ENCODE results near the gene NTN5. TPM values are rescaled to one million over a fixed set of nuclear protein-coding genes. Genes with fewer than 3 reads are reported as not detected.

Gene NTN5
- total and polyA plus RNA-seq, 10 of the 15 experiments (the other 5 are each of a cell fraction or from before 2014, with no cell fraction given) = 0.07 to 0.22 TPM; not detected in 8

DNA sequence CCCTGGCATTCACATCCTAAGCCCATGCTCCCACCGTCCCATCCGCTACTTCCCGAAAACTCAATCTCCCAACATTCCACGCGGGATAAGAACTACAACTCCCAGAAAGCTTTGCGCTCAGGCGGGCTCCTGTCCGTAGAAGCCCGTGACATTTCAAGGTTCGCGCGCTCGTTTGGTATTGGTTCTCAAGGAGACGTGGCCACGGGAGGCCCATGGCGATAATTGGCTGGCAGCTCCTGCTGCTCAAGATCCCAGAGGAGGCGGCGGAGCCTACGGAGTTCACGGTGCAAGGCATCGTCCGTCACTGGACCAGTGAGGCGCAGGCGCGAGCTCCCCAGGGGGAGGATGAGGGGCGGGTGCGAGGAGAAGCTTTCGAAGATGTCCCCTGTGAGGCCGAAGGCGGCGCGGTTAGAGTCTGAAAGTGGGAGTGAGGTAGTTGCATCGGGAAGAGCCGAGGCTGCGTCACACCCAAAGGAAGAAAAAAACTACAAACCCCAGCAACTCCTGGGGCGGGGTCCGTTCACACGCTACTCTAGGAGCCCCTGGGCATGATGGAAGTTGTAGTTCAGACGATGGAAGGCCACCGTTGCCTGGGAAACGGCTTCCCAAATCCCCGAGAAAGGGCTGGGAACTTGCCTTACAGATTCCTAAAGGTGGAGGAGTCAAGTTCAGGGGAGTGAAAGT lies 47.9 kb upstream of the NTN5 start (continued):
- TF ChIP-seq, protein P1, sequence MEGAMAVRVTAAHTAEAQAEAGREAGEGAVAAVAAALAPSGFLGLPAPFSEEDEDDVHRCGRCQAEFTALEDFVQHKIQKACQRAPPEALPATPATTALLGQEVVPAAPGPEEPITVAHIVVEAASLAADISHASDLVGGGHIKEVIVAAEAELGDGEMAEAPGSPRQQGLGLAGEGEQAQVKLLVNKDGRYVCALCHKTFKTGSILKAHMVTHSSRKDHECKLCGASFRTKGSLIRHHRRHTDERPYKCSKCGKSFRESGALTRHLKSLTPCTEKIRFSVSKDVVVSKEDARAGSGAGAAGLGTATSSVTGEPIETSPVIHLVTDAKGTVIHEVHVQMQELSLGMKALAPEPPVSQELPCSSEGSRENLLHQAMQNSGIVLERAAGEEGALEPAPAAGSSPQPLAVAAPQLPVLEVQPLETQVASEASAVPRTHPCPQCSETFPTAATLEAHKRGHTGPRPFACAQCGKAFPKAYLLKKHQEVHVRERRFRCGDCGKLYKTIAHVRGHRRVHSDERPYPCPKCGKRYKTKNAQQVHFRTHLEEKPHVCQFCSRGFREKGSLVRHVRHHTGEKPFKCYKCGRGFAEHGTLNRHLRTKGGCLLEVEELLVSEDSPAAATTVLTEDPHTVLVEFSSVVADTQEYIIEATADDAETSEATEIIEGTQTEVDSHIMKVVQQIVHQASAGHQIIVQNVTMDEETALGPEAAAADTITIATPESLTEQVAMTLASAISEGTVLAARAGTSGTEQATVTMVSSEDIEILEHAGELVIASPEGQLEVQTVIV (IDR thresholded peaks at IDR 0.05; ENCODE audit: borderline replicate concordance, partially characterized antibody) = no peak
- TF ChIP-seq HSF1 (IDR thresholded peaks at IDR 0.05; ENCODE audit: low read depth, low read length) = no peak
- no peak for TF ChIP-seq HDAC6 (IDR thresholded peaks at IDR 0.05; ENCODE audit: unreplicated experiment)
- no peak; the same call in 1 of the 2 replicates for TF ChIP-seq GABPA (IDR thresholded peaks at IDR 0.05; ENCODE audit: low read depth)
- no peak for TF ChIP-seq ZBTB4 (CRISPR knock-in tag; IDR thresholded peaks at IDR 0.05)
- TF ChIP-seq, protein P2, sequence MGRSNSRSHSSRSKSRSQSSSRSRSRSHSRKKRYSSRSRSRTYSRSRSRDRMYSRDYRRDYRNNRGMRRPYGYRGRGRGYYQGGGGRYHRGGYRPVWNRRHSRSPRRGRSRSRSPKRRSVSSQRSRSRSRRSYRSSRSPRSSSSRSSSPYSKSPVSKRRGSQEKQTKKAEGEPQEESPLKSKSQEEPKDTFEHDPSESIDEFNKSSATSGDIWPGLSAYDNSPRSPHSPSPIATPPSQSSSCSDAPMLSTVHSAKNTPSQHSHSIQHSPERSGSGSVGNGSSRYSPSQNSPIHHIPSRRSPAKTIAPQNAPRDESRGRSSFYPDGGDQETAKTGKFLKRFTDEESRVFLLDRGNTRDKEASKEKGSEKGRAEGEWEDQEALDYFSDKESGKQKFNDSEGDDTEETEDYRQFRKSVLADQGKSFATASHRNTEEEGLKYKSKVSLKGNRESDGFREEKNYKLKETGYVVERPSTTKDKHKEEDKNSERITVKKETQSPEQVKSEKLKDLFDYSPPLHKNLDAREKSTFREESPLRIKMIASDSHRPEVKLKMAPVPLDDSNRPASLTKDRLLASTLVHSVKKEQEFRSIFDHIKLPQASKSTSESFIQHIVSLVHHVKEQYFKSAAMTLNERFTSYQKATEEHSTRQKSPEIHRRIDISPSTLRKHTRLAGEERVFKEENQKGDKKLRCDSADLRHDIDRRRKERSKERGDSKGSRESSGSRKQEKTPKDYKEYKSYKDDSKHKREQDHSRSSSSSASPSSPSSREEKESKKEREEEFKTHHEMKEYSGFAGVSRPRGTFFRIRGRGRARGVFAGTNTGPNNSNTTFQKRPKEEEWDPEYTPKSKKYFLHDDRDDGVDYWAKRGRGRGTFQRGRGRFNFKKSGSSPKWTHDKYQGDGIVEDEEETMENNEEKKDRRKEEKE (IDR thresholded peaks at IDR 0.05) = no peak
- TF ChIP-seq MXI1 (IDR thresholded peaks at IDR 0.05; ENCODE audit: low read depth, low read length) = peak; percentile 49
- TF ChIP-seq KAT2A (conservative IDR thresholded peaks at IDR 0.05; ENCODE audit: control insufficient read depth, low read depth, low read length) = no peak
- TF ChIP-seq POLR2A (IDR thresholded peaks at IDR 0.05; ENCODE audit: low read depth, low read length) = peak; percentile 80
- TF ChIP-seq NRF1 (conservative IDR thresholded peaks at IDR 0.05; ENCODE audit: low read depth, low read length) = peak; percentile 51
- no peak; the same call in 1 of the 2 replicates for TF ChIP-seq SMARCA5 (IDR thresholded peaks at IDR 0.05)
- TF ChIP-seq, protein P3, sequence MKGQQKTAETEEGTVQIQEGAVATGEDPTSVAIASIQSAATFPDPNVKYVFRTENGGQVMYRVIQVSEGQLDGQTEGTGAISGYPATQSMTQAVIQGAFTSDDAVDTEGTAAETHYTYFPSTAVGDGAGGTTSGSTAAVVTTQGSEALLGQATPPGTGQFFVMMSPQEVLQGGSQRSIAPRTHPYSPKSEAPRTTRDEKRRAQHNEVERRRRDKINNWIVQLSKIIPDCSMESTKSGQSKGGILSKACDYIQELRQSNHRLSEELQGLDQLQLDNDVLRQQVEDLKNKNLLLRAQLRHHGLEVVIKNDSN (IDR thresholded peaks at IDR 0.05; ENCODE audit: borderline replicate concordance, extremely low read length, insufficient read depth, low read depth, low read length) = peak; percentile 43
- no peak for TF ChIP-seq EP300 (IDR thresholded peaks at IDR 0.05; ENCODE audit: borderline replicate concordance in 1 of 2, control insufficient read depth in 1 of 2, low read depth in 2 of 2, low read length in 2 of 2)
- TF ChIP-seq NR2C1 (IDR thresholded peaks at IDR 0.05) = peak; percentile 58
- no peak for TF ChIP-seq CBFB (IDR thresholded peaks at IDR 0.05; ENCODE audit: low read depth)
- peak; percentile 54; the same call in 1 of the 2 replicates for TF ChIP-seq HDGF (IDR thresholded peaks at IDR 0.05)
- TF ChIP-seq IRF4 (IDR thresholded peaks at IDR 0.05; ENCODE audit: low read depth, low read length) = no peak
- TF ChIP-seq ZNF384 (IDR thresholded peaks at IDR 0.05; ENCODE audit: borderline replicate concordance, low read depth, low read length) = no peak

Data from GM12878 (cell line).